DMS153 treated with DMSO at 0.1 percent for 48 hours (cell line): ENCODE results near the gene TNFRSF8.

Experiments
- DNase-seq: peaks from one replicate; lab custom pipeline; 2025; ENCODE audit not compliant: unreplicated experiment; lab: John Stamatoyannopoulos, UW

Gene TNFRSF8

DNA sequence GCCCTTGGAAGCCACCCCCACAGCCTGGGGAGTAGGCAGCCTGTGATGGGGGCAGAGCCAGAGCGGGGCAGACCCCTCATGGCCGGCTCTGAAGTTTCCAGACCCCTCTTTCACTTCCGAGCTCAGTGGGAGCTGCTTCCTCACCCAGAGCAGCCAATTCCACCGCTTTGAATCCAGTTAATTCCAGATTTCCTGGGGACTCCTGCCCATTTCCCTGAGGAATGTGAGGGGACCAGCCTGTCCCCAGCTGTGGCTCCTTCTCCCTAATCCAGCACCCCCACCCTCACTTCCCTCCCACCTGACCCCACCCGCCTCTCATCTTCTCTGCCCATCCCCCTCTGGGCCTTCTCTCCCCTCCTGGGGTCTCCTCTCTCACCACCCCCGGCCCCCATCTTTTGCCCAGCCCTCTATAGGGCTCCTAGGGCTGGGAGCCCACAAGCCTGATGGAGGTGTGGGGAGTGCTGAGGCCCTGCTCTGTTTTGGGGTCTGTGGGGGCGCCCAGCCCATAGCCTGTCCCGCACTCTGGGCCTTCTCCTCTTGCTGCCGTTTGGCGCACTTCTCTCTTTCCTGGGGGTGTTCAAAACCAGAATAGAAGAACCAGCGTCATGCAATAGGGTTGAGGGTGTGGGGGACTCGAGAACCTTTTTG, 77.5 kb downstream of the TNFRSF8 start:
- no peak for DNase-seq

DNA sequence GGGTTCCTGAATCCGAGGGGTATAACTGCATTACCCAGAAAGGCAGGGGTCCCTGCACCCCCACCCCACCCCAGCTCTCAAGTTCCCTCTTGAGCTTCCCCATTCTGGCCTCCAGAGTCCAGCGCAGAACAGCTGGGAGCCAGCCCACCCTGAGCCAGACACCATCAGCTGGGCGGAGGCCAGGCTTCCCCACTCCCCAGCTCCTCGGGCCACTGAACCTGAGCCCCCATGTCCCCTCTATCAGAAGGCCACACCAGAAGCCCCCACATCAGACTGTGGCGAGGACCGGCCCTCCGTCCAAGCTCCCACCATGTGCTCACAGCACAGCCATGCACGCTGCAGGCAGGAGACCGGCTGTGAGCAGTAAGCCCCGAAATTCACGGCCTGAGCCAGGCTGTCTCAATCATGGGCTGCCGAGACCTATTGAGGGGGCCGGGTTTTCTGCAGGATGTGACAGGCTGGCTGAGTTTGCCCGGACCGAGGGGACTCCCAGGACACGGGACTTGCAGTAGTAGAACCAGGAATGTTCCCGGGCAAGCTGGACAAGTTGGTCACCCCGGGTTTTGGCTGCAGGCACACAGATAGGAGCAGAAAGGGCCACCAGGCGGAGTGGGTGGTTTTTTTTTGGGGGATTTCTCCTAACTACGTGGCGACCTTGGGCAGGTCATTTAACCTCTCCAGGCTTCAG, 78.2 kb downstream of the TNFRSF8 start:
- no peak for DNase-seq

DNA sequence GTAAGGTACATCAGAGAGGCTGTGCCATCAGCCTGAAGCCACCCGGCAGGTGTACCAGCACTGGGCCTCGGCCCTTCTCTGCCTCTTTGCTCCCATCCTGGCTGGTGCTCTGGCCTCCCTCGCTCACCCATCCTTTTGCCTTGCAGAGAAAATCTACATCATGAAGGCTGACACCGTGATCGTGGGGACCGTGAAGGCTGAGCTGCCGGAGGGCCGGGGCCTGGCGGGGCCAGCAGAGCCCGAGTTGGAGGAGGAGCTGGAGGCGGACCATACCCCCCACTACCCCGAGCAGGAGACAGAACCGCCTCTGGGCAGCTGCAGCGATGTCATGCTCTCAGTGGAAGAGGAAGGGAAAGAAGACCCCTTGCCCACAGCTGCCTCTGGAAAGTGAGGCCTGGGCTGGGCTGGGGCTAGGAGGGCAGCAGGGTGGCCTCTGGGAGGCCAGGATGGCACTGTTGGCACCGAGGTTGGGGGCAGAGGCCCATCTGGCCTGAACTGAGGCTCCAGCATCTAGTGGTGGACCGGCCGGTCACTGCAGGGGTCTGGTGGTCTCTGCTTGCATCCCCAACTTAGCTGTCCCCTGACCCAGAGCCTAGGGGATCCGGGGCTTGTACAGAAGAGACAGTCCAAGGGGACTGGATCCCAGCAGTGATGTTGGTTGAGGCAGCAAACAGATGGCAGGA, 79.2 kb downstream of the TNFRSF8 start:
- no peak for DNase-seq

DNA sequence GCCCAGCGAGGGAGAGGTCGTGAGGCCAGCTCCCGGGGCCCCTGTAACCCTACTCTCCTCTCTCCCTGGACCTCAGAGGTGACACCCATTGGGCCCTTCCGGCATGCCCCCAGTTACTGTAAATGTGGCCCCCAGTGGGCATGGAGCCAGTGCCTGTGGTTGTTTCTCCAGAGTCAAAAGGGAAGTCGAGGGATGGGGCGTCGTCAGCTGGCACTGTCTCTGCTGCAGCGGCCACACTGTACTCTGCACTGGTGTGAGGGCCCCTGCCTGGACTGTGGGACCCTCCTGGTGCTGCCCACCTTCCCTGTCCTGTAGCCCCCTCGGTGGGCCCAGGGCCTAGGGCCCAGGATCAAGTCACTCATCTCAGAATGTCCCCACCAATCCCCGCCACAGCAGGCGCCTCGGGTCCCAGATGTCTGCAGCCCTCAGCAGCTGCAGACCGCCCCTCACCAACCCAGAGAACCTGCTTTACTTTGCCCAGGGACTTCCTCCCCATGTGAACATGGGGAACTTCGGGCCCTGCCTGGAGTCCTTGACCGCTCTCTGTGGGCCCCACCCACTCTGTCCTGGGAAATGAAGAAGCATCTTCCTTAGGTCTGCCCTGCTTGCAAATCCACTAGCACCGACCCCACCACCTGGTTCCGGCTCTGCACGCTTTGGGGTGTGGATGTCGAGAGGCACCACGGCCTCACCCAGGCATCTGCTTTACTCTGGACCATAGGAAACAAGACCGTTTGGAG, 80.0 kb downstream of the TNFRSF8 start:
- DNase-seq: no peak

DNA sequence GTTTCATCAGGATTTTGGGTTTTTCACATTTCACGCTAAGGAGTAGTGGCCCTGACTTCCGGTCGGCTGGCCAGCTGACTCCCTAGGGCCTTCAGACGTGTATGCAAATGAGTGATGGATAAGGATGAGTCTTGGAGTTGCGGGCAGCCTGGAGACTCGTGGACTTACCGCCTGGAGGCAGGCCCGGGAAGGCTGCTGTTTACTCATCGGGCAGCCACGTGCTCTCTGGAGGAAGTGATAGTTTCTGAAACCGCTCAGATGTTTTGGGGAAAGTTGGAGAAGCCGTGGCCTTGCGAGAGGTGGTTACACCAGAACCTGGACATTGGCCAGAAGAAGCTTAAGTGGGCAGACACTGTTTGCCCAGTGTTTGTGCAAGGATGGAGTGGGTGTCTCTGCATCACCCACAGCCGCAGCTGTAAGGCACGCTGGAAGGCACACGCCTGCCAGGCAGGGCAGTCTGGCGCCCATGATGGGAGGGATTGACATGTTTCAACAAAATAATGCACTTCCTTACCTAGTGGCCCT, 80.6 kb downstream of the TNFRSF8 start:
- peak; percentile 49 for DNase-seq

DNA sequence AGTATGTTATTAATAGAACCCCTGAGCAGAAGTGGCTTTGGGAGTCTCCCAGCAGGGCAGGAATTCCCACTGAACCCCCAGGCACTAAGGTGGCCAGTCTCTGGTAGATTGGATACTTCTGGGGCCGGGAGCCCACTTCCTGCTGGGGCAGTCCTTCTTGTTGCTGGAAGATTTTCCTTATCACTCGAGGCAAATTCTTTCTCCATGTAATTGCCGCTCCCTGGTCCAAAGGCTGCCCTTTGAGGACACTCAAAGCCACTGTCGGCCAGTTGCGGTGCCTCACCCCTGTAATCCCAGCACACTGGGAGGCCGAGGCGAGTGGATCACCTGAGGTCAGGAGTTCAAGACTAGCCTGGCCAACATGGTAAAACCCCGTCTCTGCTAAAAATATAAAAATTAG, 81.1 kb downstream of the TNFRSF8 start:
- DNase-seq: no peak

DNA sequence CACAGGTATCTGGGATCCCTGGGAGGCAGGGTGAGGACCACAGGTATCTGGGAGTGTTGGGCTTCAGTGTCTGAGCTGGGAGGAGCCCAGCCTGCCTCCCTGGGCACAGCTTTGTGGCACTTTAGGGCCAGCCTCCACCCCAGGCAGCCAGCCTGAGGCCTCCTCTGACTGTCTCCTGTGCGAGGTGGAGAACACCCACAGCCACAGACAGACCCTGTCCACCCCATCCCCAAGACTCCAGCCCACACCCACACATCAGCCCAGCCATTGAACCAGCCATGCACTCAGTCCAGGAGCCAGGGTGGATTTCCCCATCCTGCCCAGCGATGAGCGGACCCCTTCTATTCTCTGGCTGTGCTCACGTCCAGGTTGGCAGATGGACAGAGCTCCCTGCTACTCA, 81.9 kb downstream of the TNFRSF8 start:
- no peak for DNase-seq

DNA sequence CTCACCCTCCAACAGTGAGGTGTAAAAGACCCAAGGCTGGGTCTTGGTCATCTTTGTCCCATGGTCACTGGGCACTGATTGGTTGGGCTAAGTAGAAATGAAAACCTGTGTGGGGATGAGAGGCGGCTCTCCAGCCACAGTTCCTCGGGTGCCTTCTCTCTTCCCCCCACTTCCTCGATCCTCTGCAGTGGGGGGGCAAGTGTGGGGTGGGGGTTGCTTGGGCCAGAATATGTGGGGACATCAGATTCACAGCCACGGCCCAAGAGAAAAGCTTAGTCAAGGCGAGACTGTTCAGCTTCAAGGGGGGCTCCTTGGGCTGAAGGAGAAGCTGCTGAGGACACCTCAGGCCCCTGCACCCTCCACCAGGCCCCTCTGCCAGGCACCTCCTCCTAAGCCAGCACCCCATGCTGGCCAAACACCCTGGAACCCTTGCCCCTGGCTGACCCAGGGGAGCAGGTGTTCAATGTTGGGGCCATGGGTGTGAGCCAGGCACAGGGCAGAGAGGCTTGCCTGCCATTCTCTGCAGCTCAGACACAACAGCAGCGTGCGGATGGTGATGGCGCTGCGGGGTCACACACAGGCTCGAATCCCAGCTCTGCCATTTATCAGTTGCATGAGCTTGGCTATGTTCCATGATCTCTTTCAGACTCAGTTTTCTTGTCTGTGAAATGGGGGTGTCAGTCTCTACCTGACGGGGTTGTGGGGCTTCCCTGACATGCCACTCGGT, 82.7 kb downstream of the TNFRSF8 start:
- no peak for DNase-seq

DNA sequence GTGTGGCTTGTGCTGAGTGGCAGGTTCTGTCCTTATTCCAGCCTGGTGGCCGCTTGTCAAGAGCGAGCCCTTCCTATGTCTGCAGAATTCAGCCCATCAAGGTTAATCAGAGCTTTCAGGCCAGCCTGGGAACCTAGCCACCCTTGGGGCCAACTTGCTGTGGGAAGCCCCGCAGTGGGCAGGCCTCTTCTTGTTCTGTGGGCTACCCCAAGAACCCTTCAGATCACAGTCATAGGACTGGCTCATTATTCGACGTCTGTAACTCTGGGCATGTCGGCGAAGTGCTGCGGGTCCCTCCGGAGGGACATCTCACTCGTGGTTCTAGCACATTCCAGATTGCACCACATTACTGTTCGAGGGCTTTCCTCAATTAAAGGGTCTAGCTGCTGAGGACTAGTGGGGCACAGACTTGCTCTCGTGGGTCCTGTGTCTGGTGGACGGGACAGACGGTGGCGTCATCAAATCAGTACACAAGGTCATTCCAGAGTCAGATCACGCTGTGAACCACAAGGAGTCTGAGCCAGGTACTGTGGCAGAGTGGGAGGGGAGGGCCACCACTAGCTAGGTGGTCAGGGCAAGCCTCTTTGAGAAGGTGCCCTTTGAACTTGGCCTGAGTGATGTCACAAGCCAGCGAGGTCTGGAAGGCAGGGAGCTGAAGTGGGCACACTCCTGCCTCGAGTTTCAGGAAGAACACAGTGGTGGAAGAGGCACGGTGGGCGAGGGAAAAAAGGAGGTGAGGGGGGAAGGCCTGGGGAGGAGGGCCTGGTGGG, 83.4 kb downstream of the TNFRSF8 start:
- no peak for DNase-seq

DNA sequence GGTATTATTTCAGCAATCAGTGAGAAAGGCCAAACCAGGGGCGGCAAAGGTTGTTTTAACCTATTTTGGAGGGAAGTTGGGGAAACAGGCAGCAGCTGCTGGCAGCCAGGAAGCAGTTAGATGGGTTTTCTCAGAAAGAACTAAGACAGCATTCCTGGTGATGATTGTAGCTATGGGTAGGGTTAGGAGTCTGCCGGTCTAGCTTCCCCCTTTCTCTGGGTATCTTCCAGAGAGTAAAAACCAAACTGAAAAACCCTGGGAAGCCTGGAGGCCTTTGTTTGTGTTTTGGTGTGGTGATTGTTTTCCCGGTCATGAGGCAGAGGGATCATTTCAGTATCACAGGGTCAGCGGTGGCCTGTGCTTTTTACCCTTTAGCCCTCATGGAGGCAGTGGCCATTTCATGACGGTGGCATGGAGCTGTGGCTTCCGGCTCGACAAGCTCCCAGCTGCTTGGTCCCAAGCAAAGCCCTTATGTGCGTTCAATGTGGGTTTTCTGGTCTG, 84.1 kb downstream of the TNFRSF8 start:
- no peak for DNase-seq

DNA sequence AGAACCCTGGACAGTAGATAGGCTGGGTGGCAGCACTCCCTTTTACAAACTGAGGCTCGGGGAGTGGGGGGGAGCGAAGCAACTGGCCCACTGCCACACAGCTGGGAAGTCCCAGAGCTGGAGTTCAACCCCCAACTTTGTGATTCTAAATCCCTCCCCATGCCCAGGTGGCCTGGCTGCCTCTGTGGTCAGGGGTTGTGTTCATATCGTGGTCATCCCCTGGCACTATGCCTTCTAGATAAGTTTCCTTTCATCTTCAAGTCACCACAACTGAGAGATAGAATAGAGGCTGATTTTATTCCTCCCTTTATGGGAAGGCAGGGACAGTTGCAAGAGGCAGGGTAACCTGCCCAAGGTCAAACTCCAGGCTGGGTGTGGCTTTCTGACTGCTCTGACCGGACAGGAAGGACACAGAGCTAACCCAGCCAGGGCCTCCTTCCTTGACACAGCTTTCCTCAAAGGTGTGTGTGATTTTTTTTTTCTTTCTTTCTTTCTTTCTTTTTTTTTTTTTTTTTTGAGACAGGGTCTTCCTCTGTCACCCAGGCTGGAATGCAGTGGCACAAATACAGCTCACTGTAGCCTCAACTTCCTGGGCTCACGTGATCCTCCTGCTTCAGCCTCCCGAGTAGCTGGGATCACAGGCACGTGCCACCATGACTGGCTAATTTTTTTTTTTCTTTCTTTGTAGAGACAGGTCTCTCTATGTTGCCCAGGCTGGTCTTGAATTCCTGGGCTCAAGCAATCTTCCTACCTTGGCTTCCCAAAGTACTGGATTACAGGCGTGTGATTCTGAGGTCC, 85.3 kb downstream of the TNFRSF8 start:
- DNase-seq: no peak

DNA sequence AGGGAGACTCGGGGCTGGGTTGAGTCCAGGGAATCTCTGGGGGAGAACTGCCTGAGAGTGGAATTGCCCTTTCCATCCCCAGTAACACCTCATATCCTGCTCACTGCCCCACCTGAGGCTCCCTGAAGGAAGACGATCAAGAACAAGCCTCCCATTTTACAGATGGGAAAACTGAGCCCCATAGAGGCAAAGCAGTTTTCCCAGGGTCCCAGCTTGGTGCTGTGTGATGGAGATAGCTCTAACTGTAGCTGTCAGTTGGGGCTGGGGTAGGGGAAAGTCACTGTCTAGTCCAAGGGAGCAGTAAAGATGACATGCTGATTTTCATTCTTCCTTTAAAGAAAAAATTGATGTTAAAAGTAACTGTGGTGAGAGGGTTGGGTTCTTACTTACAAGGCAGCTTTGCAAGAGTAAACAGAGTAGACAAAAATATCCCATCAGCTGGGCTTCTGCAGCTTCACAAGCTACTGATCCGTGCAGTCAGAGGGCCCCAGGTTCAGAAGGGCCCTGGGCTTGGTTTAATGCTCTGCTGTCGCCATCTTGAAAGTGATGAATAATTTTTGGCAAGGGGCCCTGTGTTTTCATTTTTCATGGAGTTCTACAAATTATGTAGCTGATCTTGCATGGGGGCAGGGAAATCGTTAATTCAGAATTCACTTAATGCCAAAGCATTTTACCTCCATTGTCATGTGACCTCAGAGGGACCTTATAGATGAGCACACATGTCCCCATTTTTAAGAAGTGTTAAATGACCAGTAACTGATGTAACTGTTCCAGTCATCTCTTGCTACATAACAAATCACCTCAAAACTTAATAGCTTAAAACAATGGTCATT, 86.1 kb downstream of the TNFRSF8 start:
- DNase-seq: no peak

DNA sequence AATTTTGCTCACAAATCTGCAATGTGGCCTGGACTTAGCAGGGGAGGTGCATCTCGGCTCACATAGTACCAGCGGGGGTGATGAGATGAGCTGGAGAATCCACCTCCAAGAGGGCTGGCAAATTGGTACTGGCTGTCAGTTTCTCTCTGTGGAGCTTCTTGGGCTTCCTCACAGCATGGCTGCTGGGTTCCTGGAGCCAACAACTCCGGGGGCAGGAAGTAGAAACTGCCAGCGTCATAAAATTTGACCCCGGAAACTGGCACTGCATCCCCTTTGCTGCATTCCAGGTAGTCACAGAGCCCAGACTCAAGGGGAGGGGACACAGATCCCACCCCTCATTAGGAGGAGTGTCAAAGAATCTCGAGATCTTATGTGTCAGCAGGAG, 86.7 kb downstream of the TNFRSF8 start:
- DNase-seq: no peak

DNA sequence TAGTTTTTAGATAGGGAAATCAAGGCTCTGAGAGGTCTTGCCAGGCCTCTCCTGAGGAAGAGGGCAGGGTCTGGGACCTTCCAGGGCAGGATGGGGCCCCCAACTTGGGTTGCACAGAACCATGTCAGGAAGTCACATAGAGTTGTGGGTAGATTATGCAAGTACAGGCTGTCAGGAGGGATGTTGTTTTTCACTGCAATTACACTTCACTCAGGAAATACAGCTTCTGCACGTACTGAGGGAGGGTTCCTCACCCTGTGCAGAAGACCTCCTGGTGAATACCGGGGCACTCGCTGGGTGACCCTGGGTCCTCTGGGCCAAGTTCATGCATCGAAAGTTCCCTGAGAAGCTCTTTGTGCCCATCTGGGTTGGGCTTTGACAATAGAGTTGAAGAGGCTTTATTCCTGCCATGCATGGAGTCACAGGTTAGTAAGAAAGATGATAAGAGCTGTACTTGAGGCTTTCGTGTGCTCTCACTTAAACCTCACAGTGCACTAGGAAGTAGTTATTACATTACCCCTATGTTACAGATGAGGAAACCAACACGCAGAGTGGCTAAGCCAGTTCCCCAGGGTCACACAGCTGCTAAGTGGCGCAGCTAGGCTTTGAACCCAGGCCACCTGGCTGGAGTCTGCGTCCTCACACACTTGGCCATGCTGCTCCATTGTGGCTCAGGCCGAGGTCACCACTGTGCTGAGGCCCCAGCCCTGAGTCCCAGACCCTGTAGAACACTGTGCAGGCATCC, 87.5 kb downstream of the TNFRSF8 start:
- no peak for DNase-seq

DNA sequence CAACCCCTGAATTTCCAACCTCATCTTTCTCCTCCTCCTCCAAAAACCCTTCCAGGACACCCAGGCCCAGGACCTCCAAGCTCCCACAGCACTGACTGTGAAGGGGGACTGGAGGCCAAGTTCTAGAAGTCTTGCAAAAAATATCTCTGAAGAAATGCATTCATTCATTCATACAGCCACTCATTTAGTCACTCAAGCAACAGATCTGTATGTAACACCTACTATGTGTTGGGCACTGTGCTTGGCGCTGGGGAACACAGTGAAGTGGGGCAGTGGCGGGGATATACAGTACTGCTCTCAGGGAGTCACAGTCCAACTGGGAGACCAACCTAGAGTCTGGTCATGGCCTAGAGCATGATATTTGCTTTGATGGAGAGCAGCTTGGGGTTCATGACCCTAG, 88.4 kb downstream of the TNFRSF8 start:
- no peak for DNase-seq

DNA sequence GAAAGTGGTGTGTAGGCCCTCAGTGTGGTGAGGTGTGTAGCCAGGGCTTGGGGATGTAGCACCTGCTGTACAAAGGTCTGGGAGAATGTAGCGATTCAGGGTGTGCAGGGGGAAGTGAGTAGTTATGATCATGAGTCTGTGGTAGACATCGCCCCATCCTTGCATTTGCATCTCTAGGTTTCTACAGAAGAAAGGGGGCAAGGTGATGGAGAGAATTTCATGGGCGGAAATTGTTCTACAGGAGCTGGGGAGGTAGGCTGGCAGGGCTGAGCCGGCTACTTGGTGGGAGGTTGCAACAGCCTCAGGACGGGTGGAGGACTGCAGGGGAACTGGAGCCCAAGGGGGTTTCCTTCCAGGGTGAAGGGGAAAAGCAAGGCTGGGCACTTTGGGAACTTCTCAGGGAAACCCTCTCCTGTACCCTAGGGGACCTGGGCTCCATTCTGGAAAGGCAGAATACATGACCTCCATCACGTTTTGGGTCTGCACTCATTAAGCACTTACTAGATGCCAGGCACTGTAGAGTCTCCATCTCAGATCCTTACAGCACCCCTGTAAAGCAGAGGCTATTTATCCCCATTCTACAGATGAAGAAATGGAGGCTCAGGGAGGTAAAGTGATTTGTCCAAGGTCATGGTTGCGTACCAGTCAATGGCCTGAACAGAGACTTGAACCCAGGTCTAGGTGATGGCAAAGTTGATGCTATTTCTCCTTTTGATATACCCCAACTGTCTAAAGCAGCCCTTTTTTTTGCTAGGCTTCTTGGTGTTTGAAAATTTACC, 89.2 kb downstream of the TNFRSF8 start:
- DNase-seq: no peak
